Right lung (tissue), 5 donors: ENCODE data around the gene COL18A1. TPM values are rescaled to one million over a fixed set of nuclear protein-coding genes. Genes with fewer than 3 reads are reported as not detected.
A peak's percentile ranks its signal among the peaks of the same experiment; 100 is the strongest.

Experiments
- DNase-seq, 2 donors: peaks; one replicate each; pipeline ENCODE4 v3.0.0-alpha.2; 2013
- polyA plus RNA-seq, 5 donors: library from polyadenylated mRNA; unstranded; fragments of 120-200 nt; gene quantifications; one replicate each; pipeline versions ENCODE4 v1.2.1 to v1.2.3, GENCODE V29; 2013; ENCODE audit warnings: inconsistent platforms in 1 of 5, low replicate concordance in 1 of 5; ENCODE audit not compliant: insufficient read length in 5 of 5, insufficient read depth in 1 of 5

COL18A1 gene
- polyA plus RNA-seq, 5 donors = 31.9 to 103 (median 57.3) TPM

GRCh38 chr21:45466330-45467220 lies 61.6 kb downstream of the COL18A1 start:
- no peak for DNase-seq

GRCh38 chr21:45467221-45467779 lies 62.3 kb downstream of the COL18A1 start:
- DNase-seq = no peak

- no peak for DNase-seq
These were observed 63.3 kb downstream of the COL18A1 start for GRCh38 chr21:45468051-45468970.

GRCh38 chr21:45468971-45469272 lies 64.0 kb downstream of the COL18A1 start:
- no peak for DNase-seq

- DNase-seq = no peak
These were observed 64.5 kb downstream of the COL18A1 start for GRCh38 chr21:45469273-45470086.

- no peak for DNase-seq
These were observed 65.1 kb downstream of the COL18A1 start for GRCh38 chr21:45470087-45470515.

GRCh38 chr21:45470773-45471524 lies 66.0 kb downstream of the COL18A1 start:
- DNase-seq = no peak

- peak; percentile 78 to 79 for DNase-seq
These were observed 66.7 kb downstream of the COL18A1 start for GRCh38 chr21:45471525-45472221.

- no peak for DNase-seq
These were observed 67.7 kb downstream of the COL18A1 start for GRCh38 chr21:45472445-45473365.

GRCh38 chr21:45473496-45474322 lies 68.7 kb downstream of the COL18A1 start:
- DNase-seq = no peak

GRCh38 chr21:45474323-45474950 lies 69.5 kb downstream of the COL18A1 start:
- no peak for DNase-seq

- DNase-seq = no peak
These were observed 70.2 kb downstream of the COL18A1 start for GRCh38 chr21:45475004-45475685.

GRCh38 chr21:45475797-45476570 lies 71.0 kb downstream of the COL18A1 start:
- no peak for DNase-seq

- DNase-seq = no peak
These were observed 71.6 kb downstream of the COL18A1 start for GRCh38 chr21:45476582-45476981.

- DNase-seq = no peak
These were observed 72.5 kb downstream of the COL18A1 start for GRCh38 chr21:45477176-45478114.
